Endothelial cell of umbilical vein (primary cell): ENCODE measurements around the gene GPR153.

ENCODE experiments used
- CTCF ChIP-seq, 2 donors: IDR thresholded peaks; 1 replicate in 1 of 2; 2 replicates in 1 of 2; pipeline ENCODE4 v1.5.1; 2011; ENCODE audit warnings: low read length in 2 of 2, mild to moderate bottlenecking in 2 of 2, moderate library complexity in 2 of 2, control low read depth in 1 of 2, inconsistent platforms in 1 of 2, low read depth in 1 of 2; ENCODE audit not compliant: insufficient read depth in 1 of 2; ENCODE audit errors: extremely low read depth in 1 of 2
- EZH2 ChIP-seq: IDR thresholded peaks from 2 replicates; pipeline ENCODE4 v1.6.1; 2012; ENCODE audit warnings: borderline replicate concordance, low read depth, mild to moderate bottlenecking, moderate library complexity, low read length, inconsistent platforms; ENCODE audit not compliant: severe bottlenecking
- FOS ChIP-seq: IDR thresholded peaks from 2 replicates; pipeline ENCODE4 v1.6.1; 2011; ENCODE audit warnings: mild to moderate bottlenecking, low read length, moderate library complexity, borderline replicate concordance; ENCODE audit not compliant: insufficient read depth
- GATA2 ChIP-seq: IDR thresholded peaks from 2 replicates; pipeline ENCODE4 v1.7.0; 2011; ENCODE audit warnings: low read depth, mild to moderate bottlenecking, moderate library complexity, mixed read lengths, low read length; ENCODE audit not compliant: insufficient read length, insufficient read depth
- JUN ChIP-seq: IDR thresholded peaks from 2 replicates; pipeline ENCODE4 v1.6.1; 2011; ENCODE audit warnings: borderline replicate concordance, low read depth; ENCODE audit not compliant: insufficient read length, insufficient read depth
- MAX ChIP-seq: IDR thresholded peaks from 2 replicates; pipeline ENCODE4 v1.6.1; 2011; ENCODE audit not compliant: insufficient read depth, insufficient read length
- POLR2A ChIP-seq: IDR thresholded peaks from 2 replicates; pipeline ENCODE4 v1.6.1; 2012; ENCODE audit warnings: low read depth, mild to moderate bottlenecking, control low read depth, low read length
- POLR2AphosphoS5 ChIP-seq: IDR thresholded peaks from 2 replicates; pipeline ENCODE4 v1.6.1; 2012; ENCODE audit warnings: low read depth, mild to moderate bottlenecking, control low read depth, low read length, moderate library complexity; ENCODE audit not compliant: insufficient read depth

- TF ChIP-seq CTCF (IDR thresholded peaks at IDR 0.05; ENCODE audit: extremely low read depth in 1 of 2, insufficient read depth in 1 of 2, low read depth in 1 of 2, low read length in 2 of 2) (no peak), EZH2 (peak; percentile 35), MAX (no peak), POLR2A (no peak), GATA2 (no peak), POLR2AphosphoS5 (peak; percentile 46), JUN (no peak), FOS (no peak)
Observed at GRCh38 chr1:6205849-6206519, 54.9 kb downstream of the GPR153 start, which contains the start of gene RNF207.
